ENCODE measurements around the gene HEXIM2.

The HEXIM2 gene

DNA sequence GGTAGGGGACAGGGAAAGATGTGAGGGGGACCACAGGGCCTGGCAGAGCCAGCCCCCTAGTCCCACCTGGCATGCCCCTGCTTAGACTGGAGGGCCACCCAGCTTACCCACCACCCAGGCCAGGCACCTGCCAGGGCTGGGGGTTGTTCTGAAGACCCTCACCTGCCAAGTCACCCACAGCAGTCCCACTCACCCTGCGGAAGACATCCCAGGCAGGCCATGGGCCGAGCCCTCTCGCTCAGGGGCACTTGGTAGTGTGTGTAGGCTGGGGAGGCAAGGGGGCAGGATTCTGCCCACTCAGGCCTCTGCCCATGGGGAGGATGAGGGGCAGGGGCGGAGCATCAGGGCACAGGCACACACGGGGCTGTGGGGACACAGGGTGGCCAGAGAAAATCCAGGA lies 33.3 kb upstream of the HEXIM2 start:
- DNase-seq: no peak

DNA sequence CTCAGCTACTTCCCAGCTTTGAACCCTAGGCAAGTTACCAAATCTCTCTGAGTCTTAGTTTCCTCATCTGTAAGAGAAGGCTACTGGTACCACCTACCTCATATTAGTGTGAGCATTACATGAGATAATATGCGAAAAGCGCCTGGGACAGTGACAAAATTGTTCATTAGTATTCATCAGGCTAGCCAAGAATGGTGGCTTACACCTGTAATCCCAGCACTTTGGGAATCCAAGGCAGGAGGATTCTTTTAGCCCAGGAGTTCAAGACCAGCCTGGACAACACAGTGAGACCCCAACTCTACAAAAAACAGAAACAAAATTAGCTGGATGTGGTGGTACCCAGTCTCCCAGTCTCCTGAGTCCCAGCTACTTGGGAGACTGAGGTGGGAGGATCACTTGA lies 32.7 kb upstream of the HEXIM2 start:
- DNase-seq: no peak

GRCh38 chr17:45129426-45129939 lies 32.2 kb upstream of the HEXIM2 start:
- DNase-seq: no peak

- no peak for DNase-seq
These were observed 31.6 kb upstream of the HEXIM2 start for GRCh38 chr17:45129940-45130680.

- no peak for DNase-seq
These were observed 30.7 kb upstream of the HEXIM2 start for GRCh38 chr17:45130681-45131615.

GRCh38 chr17:45131616-45132319 lies 29.9 kb upstream of the HEXIM2 start:
- peak; percentile 83 for DNase-seq

DNA sequence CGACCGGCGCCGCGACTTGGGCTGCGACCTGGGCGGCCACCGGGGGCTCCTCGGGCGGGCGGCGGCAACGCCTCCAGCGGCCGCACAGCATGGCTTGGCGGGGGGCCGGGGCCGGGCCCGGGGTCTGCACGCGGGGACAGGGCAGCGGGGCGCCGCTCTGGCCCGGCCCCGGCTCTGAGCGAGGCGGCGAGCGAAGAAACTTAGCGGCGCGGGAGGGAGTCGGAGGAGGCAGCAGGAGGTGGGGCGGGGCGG lies 29.4 kb upstream of the HEXIM2 start, which contains the start of gene PLCD3:
TSS of gene PLCD3 (minus strand) at position 196 of the 252 bp plus-strand sequence. CDS start at position 91, 105 bp downstream.
- no peak for DNase-seq

GRCh38 chr17:45132572-45133463 lies 28.9 kb upstream of the HEXIM2 start:
- peak; percentile 96 for DNase-seq

GRCh38 chr17:45135192-45135977 lies 26.3 kb upstream of the HEXIM2 start, which contains the start of gene ACBD4:
TSS of gene ACBD4 (plus strand) at chr17:45135687. CDS start at chr17:45136145, 458 bp downstream.
- DNase-seq: peak; percentile 99

- DNase-seq: peak; percentile 57
These were observed 25.5 kb upstream of the HEXIM2 start for GRCh38 chr17:45135978-45136791.

DNA sequence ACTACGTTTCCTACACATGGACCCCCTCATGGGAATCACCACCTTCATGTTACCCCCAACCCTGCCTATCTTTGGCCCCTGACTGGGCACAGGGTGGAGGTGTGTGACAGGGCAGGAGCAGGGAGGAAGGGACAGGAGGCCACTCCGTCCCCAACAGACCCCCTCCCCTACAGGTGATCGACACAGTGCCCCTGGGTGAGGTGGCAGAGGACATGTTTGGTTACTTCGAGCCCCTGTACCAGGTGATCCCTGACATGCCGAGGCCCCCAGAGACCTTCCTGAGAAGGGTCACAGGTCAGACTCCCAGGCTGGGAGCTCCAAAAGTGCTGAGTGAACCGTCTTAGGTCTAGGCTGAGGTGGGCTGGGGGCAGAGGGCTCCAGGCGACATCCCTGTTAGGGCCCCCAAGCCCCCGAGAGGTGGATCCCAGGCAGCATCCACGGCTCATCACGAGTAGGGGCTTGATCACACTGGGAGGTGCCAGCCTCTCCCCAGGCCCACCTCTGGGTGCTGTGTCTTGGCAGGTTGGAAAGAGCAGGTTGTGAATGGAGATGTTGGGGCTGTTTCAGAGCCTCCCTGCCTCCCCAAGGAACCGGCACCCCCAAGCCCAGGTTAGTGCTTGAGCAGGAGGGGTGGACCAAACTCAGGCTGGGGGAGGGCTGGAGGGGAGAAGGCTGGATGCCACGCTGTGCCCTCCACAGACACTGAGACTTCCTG lies 24.7 kb upstream of the HEXIM2 start:
- DNase-seq: no peak

DNA sequence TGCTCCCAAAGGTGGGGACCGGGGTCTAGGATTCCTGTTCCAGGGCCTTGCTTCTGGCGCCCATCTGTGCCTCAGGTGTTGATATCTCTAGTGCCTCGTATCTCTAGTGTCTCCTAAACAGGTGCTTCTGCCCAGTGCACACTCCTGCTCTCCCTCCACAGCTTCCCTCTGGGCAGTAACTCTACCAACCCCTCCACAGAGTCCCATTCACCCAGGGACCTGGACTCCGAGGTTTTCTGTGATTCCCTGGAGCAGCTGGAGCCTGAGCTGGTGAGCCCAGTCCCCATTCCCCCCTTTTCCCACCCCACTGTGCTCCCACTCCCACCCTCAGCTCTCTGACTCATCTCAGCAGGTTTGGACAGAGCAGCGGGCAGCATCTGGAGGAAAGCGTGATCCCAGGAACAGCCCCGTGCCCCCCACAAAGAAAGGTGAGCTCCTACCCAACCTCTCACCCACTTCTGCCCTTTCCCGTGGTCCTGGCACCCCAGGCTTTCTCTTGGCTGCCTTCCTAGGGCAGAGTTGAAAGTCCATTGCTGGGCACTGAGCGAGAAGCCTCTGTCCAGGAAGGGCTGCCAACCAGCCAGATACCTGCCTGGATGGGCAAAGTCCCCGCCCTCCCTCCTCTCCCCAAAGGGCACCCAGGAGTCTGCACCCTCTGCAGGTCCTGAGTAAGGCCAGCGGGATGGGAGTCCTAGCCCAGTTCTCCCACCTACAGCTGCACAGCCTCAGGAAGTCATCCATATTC lies 23.9 kb upstream of the HEXIM2 start:
- no peak for DNase-seq

DNA sequence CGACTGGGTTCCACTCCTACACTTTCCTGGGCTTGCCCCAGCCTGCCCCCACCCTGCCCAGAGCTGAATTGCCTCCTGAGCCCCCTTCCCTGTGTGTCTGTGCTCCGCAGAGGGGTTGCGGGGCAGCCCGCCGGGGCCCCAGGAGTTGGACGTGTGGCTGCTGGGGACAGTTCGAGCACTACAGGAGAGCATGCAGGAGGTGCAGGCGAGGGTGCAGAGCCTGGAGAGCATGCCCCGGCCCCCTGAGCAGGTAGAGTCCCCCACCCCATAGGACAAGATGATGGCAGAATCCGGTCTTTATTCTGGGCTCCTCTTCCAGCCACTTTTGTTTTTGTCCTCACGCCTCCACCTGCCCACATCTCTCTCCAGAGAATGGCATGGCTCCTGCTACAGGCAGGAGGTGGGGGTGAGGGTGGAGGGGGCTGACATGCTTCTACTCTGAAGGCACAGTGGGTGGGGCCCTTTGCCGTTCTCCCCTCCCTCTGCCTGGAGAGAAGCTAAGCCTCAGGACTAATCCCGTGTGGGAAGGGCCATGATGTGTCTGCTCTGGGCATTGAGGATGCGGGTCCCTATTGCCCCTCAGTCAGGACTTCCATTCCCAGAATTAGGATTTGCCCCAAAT lies 22.7 kb upstream of the HEXIM2 start:
- DNase-seq: no peak

DNA sequence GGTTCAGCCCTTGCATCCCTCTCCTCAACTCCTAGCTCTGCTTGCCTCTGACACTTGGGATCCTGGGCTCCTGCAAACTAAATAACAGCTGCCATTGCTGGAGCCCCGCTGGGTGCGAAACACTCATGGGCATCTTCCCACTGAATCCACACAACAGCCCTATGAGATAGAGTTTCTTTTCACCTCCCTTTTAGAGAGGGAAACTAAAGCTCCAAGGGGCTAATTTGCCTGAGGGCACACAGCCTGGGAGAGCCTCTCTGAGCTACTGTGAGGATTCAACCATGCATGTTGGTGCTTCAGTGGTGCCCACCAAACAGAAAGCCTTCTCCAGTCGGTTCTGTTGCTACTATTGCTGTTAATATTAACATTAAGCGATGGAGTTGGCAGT lies 22.1 kb upstream of the HEXIM2 start:
- no peak for DNase-seq

GRCh38 chr17:45143094-45143670 lies 18.5 kb upstream of the HEXIM2 start:
- DNase-seq: no peak

GRCh38 chr17:45143767-45144198 lies 17.9 kb upstream of the HEXIM2 start:
- no peak for DNase-seq

- DNase-seq: peak; percentile 69
These were observed 17.3 kb upstream of the HEXIM2 start for GRCh38 chr17:45144199-45145034.

Measured in DMS53 (cell line).